Measurements from ENCODE around the gene PRRG2. TPM values are rescaled to one million over a fixed set of nuclear protein-coding genes. Genes with fewer than 3 reads are reported as not detected.

The PRRG2 gene
- total RNA-seq, 1 donor from 2014 or later = 4.5 TPM

DNA sequence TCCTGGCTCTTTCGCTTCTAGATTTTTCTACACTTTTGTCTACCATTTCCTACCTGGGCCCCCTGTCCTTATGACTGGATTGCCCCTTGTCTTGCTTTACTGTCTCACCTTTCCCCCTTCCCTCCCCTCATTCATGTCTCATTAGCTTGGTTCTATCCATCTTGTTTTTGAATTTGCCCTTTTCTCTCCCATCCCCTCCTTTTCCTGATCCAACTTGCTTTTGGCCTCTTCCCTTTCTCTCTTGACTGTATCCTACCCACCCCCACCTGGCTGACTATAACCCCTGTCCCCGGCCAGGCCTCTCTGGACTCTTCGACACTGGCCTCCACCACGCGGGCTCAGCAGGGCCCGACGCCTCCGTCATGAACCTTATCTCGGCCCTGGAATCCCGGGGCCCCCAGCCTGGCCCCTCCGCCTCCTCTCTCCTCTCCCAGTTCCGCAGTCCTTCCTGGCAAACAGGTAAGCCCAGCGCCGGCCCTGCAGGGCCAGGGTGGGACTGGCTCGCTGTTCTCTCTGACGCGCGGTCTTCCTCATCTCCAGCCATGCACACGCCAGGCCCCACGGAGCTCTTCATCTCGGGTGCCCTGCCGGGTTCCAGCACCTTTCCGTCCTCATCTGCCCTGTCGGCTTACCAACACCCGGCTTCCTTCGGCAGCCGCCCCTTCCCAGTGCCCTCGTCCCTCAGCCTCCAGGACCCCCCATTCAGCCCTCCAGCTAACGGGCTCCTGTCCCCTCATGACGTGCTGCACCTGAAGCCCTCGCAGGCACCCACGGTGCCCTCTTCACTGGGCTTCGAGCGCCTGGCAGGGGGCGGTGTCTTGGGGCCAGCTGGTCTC lies 13.3 kb downstream of the PRRG2 start:
- DNase-seq (ENCODE audit: low read depth) = no peak
- H3K4me3 ChIP-seq (ENCODE audit: low read depth, low read length) = no peak overlapping the region
- FAIRE-seq = no peak
- TF ChIP-seq, protein P1, sequence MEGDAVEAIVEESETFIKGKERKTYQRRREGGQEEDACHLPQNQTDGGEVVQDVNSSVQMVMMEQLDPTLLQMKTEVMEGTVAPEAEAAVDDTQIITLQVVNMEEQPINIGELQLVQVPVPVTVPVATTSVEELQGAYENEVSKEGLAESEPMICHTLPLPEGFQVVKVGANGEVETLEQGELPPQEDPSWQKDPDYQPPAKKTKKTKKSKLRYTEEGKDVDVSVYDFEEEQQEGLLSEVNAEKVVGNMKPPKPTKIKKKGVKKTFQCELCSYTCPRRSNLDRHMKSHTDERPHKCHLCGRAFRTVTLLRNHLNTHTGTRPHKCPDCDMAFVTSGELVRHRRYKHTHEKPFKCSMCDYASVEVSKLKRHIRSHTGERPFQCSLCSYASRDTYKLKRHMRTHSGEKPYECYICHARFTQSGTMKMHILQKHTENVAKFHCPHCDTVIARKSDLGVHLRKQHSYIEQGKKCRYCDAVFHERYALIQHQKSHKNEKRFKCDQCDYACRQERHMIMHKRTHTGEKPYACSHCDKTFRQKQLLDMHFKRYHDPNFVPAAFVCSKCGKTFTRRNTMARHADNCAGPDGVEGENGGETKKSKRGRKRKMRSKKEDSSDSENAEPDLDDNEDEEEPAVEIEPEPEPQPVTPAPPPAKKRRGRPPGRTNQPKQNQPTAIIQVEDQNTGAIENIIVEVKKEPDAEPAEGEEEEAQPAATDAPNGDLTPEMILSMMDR (IDR thresholded peaks at IDR 0.05; ENCODE audit: insufficient read depth, low read length, severe bottlenecking) = no peak
- no peaks in the 10 kb centered on the region for H3K27me3 ChIP-seq (ENCODE audit: control insufficient read depth, insufficient read depth, low read length)
- peaks cover 24% of the 10 kb centered on the region for H3K36me3 ChIP-seq (ENCODE audit: control insufficient read depth, insufficient read depth, low read length)

DNA sequence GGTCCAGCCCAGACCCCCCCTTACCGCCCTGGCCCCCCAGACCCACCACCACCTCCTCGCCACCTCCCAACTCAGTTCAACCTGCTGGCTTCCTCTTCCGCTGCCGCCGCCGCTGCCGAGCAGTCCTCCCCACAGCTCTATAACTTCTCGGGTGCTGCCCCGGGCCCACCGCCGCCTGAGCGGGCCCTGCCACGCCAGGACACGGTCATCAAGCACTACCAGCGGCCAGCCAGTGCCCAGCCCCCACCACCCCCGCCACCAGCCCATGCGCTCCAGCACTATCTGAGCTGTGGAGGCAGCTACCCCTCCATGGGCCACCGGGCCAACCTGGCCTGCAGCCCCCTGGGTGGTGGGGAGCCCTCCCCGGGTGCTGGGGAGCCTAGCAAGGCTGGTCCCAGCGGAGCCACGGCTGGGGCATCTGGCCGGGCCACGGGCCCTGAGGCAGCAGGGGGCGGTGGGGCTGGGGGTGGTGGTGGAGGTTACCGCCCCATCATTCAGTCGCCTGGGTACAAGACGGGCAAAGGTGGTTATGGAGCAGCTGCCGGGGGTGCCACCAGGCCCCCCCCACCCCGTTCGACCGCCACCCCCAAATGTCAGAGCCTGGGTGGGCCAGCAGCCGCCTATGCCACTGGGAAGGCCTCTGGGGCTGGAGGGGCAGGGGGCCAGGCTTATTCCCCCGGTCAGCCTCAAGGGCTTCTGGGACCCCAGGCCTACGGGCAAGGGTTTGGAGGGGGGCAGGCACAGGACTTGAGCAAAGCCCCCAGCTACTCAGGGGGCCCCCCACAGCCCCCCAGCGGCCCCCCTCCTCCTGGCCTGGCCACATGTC lies 14.1 kb downstream of the PRRG2 start:
- Histone ChIP-seq H3K4me3 (ENCODE audit: low read depth, low read length) (no peak overlapping the region), H3K36me3 (ENCODE audit: control insufficient read depth, insufficient read depth, low read length) (peaks cover 31% of the 10 kb centered on the region), H3K27me3 (ENCODE audit: control insufficient read depth, insufficient read depth, low read length) (no peaks in the 10 kb centered on the region)
- DNase-seq (ENCODE audit: low read depth) = no peak
- TF ChIP-seq, protein P1 (IDR thresholded peaks at IDR 0.05; ENCODE audit: insufficient read depth, low read length, severe bottlenecking) = no peak
- FAIRE-seq = no peak

DNA sequence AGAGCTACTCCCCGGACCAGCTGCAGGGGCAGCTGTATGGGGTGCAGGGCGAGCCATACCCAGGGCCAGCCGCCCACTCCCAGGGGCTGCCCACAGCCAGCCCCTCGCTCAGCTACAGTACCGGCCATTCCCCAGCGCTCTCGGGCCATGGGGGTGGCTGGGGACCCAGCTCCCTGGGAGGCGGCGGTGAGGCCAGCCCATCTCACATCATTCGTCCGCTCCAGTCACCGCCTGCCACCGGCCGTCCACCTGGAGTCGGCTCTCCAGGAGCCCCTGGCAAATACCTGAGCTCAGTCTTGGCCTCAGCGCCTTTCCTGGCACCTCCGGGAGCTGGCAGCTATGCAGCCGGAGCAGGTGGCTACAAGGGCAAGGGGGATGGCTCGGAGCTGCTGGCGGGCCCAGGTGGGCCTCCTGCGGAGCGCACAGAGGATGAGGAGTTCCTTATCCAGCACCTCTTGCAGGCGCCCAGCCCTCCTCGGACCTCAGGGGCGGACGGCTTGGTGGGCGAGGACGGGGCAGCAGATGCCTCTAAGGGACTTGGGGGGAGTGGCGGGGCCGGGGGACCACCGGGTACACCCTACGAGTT lies 14.8 kb downstream of the PRRG2 start:
- H3K36me3 ChIP-seq (ENCODE audit: control insufficient read depth, insufficient read depth, low read length) = peaks cover 31% of the 10 kb centered on the region
- H3K27me3 ChIP-seq (ENCODE audit: control insufficient read depth, insufficient read depth, low read length) = no peaks in the 10 kb centered on the region
- TF ChIP-seq, protein P1 (IDR thresholded peaks at IDR 0.05; ENCODE audit: insufficient read depth, low read length, severe bottlenecking) = no peak
- H3K4me3 ChIP-seq (ENCODE audit: low read depth, low read length) = no peak overlapping the region
- DNase-seq (ENCODE audit: low read depth) (no peak), FAIRE-seq (no peak)

DNA sequence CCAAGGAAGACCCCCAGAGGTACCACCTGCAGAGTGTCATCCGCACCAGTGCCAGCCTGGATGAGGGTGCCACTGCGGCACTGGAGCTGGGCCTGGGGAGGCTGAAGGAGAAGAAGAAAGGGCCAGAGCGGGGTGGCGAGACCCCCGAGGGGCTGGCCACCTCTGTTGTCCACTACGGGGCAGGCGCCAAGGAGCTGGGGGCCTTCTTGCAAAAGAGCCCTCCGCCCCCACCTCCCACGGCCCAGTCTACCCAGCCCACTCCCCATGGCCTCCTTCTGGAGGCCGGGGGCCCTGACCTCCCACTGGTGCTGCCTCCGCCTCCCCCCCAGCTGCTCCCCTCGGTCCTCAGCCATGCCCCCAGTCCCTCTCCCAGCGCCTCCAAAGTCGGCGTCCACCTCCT lies 15.3 kb downstream of the PRRG2 start:
- no peak for DNase-seq (ENCODE audit: low read depth)
- Histone ChIP-seq H3K4me3 (ENCODE audit: low read depth, low read length) (no peak overlapping the region), H3K27me3 (ENCODE audit: control insufficient read depth, insufficient read depth, low read length) (no peaks in the 10 kb centered on the region), H3K36me3 (ENCODE audit: control insufficient read depth, insufficient read depth, low read length) (peaks cover 34% of the 10 kb centered on the region)
- TF ChIP-seq, protein P1 (IDR thresholded peaks at IDR 0.05; ENCODE audit: insufficient read depth, low read length, severe bottlenecking) = no peak
- no peak for FAIRE-seq

DNA sequence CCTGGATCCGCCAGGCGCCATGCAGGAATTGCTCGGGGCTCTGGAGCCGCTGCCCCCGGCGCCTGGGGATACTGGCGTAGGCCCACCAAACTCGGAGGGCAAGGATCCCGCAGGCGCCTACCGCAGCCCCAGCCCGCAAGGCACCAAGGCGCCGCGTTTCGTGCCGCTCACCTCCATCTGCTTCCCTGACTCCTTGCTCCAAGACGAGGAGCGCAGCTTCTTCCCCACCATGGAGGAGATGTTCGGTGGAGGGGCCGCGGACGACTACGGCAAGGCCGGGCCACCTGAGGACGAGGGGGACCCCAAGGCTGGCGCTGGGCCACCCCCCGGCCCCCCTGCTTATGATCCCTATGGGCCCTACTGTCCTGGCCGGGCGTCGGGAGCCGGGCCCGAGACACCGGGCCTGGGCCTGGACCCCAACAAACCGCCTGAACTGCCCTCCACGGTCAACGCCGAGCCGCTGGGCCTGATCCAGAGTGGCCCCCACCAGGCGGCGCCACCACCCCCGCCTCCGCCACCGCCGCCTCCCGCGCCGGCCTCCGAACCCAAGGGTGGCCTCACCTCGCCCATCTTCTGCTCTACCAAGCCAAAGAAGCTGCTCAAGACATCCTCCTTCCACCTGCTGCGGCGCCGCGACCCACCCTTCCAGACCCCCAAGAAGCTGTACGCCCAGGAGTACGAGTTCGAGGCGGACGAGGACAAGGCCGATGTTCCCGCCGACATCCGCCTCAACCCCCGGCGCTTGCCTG lies 16.0 kb downstream of the PRRG2 start:
- Histone ChIP-seq H3K4me3 (ENCODE audit: low read depth, low read length) (no peak overlapping the region), H3K36me3 (ENCODE audit: control insufficient read depth, insufficient read depth, low read length) (peaks cover 34% of the 10 kb centered on the region), H3K27me3 (ENCODE audit: control insufficient read depth, insufficient read depth, low read length) (no peaks in the 10 kb centered on the region)
- no peak for DNase-seq (ENCODE audit: low read depth)
- TF ChIP-seq, protein P1 (IDR thresholded peaks at IDR 0.05; ENCODE audit: insufficient read depth, low read length, severe bottlenecking) = no peak
- FAIRE-seq = no peak
